PFSK-1 (cell line): ENCODE results near the gene TMEM80.

Source experiments
- FOXP2 ChIP-seq: optimal IDR thresholded peaks from 2 replicates; pipeline ENCODE3; 2011; ENCODE audit warnings: borderline replicate concordance, control low read depth, inconsistent platforms; ENCODE audit not compliant: insufficient read depth; ENCODE audit errors: extremely low read length, extremely low read depth
- POLR2AphosphoS5 ChIP-seq: IDR thresholded peaks from 2 replicates; pipeline ENCODE4 v1.6.1; 2012; ENCODE audit warnings: low read depth, mild to moderate bottlenecking, control low read depth, low read length, moderate library complexity
- REST ChIP-seq, 2 experiments: IDR thresholded peaks; 2 replicates each; pipeline versions ENCODE4 v1.6.1 to v1.8.0; 2011 to 2012; ENCODE audit warnings: low read depth in 2 of 2, low read length in 2 of 2, control low read depth in 1 of 2, inconsistent platforms in 1 of 2, mild to moderate bottlenecking in 1 of 2, moderate library complexity in 1 of 2; ENCODE audit not compliant: insufficient read depth in 1 of 2
- SIN3A ChIP-seq: IDR thresholded peaks from 2 replicates; pipeline ENCODE4 v1.6.1; 2012; ENCODE audit warnings: mild to moderate bottlenecking, low read length, moderate library complexity, borderline replicate concordance; ENCODE audit not compliant: insufficient read depth
- TAF1 ChIP-seq: IDR thresholded peaks from 2 replicates; pipeline ENCODE4 v1.6.1; 2012; ENCODE audit warnings: low read length, control low read depth, borderline replicate concordance; ENCODE audit not compliant: insufficient read depth

TMEM80 gene

DNA sequence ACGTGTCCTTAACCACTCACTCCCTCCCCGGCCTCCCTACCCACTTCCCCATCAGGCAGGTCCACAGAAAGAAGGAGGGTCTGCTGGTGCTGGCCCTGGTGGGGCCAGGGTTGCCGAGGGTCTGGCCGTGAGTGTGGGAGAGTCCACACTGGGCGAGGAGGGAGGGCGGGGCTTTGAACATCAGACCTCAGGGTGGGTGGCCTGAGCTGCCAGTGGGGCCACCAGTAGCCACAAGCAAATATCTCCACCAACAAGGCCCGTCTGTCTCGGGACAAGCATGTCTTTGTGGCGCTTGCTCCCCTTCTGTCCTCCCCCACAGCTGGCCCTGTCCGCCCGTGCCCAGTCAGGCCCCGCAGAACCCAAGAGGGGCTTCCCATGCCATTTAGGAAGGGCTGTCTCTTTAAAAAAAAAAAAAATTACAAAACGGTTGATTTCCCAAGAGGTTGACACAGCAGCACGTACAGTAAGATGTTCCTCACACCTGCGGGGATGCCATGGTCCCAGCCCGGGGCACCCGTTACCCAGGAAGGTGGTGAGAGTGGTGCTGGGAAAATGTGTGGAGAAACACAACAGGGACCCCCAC lies 34.0 kb downstream of the TMEM80 start:
- no peak for TF ChIP-seq TAF1

- TF ChIP-seq TAF1 (no peak), REST (IDR thresholded peaks at IDR 0.05; ENCODE audit: insufficient read depth in 1 of 2, low read depth in 2 of 2, low read length in 2 of 2) (no peak), FOXP2 (no peak), POLR2AphosphoS5 (no peak), SIN3A (no peak)
These were observed 37.5 kb downstream of the TMEM80 start for GRCh38 chr11:733072-733471.

- TF ChIP-seq REST (IDR thresholded peaks at IDR 0.05; ENCODE audit: insufficient read depth in 1 of 2, low read depth in 2 of 2, low read length in 2 of 2) (no peak), TAF1 (no peak), FOXP2 (no peak), SIN3A (no peak), POLR2AphosphoS5 (no peak)
These were observed 41.8 kb downstream of the TMEM80 start for GRCh38 chr11:737366-737765.

DNA sequence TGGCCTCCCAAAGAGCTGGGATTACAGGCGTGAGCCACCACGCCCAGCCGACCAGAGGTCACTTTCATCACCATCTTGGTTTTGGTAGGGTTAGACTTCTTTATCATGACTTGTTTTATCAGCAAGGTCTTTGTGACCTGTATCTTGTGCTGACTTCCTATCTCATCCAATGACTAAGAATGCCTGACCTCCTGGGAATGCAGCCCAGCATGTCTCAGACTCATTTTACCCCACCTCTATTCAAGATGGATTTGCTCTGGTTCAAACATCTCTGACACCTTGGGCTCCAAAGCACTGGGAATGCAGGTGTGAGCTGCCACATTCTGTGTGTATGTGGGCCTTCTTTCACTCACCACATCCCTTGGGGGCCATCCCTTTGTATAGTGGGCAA lies 46.5 kb downstream of the TMEM80 start:
- TF ChIP-seq TAF1 (no peak), REST (IDR thresholded peaks at IDR 0.05; ENCODE audit: insufficient read depth in 1 of 2, low read depth in 2 of 2, low read length in 2 of 2) (no peak), SIN3A (no peak), POLR2AphosphoS5 (no peak), FOXP2 (no peak)

DNA sequence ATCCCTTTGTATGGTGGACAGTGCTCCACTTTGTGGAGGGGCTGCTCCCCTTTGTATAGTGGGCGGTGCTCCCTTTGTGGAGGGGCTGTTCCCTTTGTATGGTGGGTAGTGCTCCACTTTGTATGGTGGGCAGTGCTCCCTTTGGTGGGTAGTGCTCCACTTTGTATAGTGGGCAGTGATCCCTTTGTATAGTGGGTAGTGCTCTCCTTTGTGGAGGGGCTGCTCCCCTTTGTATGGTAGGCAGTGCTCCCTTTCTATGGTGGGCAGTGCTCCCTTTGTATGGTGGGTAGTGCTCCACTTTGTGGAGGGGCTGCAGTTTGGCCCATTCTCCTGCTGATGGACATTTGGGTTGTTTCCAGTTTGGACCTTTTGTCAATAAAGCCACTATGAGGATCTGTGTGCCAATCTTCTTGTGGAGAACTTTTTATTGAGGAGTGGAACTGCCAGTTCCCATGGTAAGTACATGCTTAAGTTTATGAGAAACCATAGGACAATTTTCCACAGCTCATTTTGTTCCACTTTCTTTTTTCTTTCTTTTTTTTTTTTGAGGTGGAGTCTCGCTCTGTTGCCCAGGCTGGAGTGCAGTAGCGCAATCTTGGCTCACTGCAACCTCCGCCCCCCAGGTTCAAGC lies 47.1 kb downstream of the TMEM80 start:
- TF ChIP-seq REST (IDR thresholded peaks at IDR 0.05; ENCODE audit: insufficient read depth in 1 of 2, low read depth in 2 of 2, low read length in 2 of 2) (no peak), FOXP2 (no peak), SIN3A (no peak), POLR2AphosphoS5 (no peak), TAF1 (no peak)
